ES-I3 (cell line): ENCODE results near the gene TNFSF8.

Source experiments
- H3K36me3 ChIP-seq: 2 replicates; pipeline ENCODE4 v1.6.1; 2013; ENCODE audit warnings: mild to moderate bottlenecking, low read length, control low read depth, moderate library complexity; ENCODE audit not compliant: insufficient read depth
- H3K4me1 ChIP-seq: 2 replicates; pipeline ENCODE4 v1.6.1; 2013; ENCODE audit warnings: mild to moderate bottlenecking, control low read depth, low read length; ENCODE audit not compliant: insufficient read depth
- H3K9ac ChIP-seq: 2 replicates; pipeline ENCODE4 v1.6.1; 2013; ENCODE audit warnings: low read depth, mild to moderate bottlenecking, low read length, moderate library complexity
- H3K9me3 ChIP-seq: 2 replicates; pipeline ENCODE4 v1.6.1; 2013; ENCODE audit warnings: mild to moderate bottlenecking, low read length, moderate library complexity; ENCODE audit not compliant: control insufficient read depth, insufficient read depth

The TNFSF8 gene

GRCh38 chr9:114925672-114926071 lies 4.7 kb downstream of the TNFSF8 start:
- Histone ChIP-seq H3K36me3 (no peaks in the 10 kb centered on the region), H3K4me1 (peaks cover 7% of the 10 kb centered on the region; the same call in 1 of the 2 replicates), H3K9me3 (no peaks in the 10 kb centered on the region), H3K9ac (no peak overlapping the region)

DNA sequence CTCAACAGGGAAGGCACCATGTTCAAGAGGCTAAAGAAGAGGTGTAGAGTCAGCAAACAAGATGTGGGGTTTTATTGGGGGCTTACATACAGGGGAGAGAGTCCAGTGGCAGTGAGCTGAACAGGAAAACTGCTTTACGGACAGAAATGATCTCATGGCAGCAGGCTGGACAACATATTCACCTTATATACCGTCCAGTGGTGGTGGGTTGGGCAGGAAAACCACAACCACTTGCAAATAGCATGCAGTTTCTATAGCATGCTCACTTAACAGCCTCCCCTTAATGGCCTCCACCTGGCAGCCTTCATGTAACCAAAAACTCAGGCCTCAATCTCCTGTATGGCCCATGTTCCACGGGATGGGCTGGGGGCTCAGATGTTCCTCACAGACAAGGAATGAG lies 5.4 kb downstream of the TNFSF8 start:
- Histone ChIP-seq H3K36me3 (no peaks in the 10 kb centered on the region), H3K4me1 (peaks cover 7% of the 10 kb centered on the region; the same call in 1 of the 2 replicates), H3K9me3 (no peaks in the 10 kb centered on the region), H3K9ac (no peak overlapping the region)

GRCh38 chr9:114924327-114924726 lies 6.1 kb downstream of the TNFSF8 start:
- no peaks in the 10 kb centered on the region for H3K9me3 ChIP-seq
- H3K4me1 ChIP-seq, result peaks cover 7% of the 10 kb centered on the region; the same call in 1 of the 2 replicates
- H3K9ac ChIP-seq, result no peak overlapping the region
- no peaks in the 10 kb centered on the region for H3K36me3 ChIP-seq

DNA sequence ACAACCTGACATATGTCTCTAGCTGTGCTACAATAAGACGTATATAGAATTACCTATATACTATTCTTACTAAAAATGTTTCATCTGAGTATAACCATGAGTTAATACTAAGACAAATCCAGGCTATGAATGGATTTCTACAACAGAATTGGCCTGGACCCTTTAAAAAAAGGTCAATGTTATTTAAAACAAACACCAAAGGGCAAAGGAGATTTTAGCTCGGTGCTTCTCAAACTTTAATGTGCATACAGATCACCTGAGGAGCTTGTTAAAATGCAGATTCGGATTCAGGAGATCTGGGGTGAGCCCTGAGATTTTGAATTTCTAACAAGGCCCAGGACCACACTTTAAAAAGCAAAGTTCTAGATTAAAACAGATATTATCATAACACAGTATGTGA lies 6.5 kb downstream of the TNFSF8 start:
- H3K36me3 ChIP-seq, result no peaks in the 10 kb centered on the region
- H3K4me1 ChIP-seq, result peaks cover 7% of the 10 kb centered on the region; the same call in 1 of the 2 replicates
- H3K9me3 ChIP-seq, result no peaks in the 10 kb centered on the region
- H3K9ac ChIP-seq, result no peak overlapping the region

GRCh38 chr9:114921171-114921570 lies 9.2 kb downstream of the TNFSF8 start:
- H3K4me1 ChIP-seq, result peaks cover 7% of the 10 kb centered on the region; the same call in 1 of the 2 replicates
- H3K36me3 ChIP-seq, result no peaks in the 10 kb centered on the region
- H3K9ac ChIP-seq, result no peak overlapping the region
- H3K9me3 ChIP-seq, result no peaks in the 10 kb centered on the region

DNA sequence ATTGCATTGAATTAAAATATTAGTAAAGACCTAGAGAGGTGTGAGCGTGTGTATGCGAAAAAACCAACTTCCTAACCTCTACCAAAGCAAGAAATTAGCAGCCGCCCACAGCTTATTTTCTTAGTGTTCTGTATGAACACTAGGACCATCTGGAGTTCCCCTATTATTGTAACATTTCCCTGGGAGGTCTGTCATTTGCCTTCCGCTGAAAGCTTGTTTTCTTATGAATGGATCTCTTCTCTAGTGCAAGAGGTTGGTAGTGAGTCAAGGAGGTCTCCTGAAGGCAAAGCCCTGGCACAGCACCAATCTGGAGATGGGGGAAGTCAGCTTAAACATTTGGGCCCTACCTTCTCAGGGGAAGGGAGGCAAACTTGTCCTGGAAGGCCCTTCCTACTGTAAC lies 10.8 kb downstream of the TNFSF8 start:
- Histone ChIP-seq H3K9ac (no peak overlapping the region), H3K9me3 (no peaks in the 10 kb centered on the region), H3K4me1 (no peaks in the 10 kb centered on the region), H3K36me3 (no peaks in the 10 kb centered on the region)

DNA sequence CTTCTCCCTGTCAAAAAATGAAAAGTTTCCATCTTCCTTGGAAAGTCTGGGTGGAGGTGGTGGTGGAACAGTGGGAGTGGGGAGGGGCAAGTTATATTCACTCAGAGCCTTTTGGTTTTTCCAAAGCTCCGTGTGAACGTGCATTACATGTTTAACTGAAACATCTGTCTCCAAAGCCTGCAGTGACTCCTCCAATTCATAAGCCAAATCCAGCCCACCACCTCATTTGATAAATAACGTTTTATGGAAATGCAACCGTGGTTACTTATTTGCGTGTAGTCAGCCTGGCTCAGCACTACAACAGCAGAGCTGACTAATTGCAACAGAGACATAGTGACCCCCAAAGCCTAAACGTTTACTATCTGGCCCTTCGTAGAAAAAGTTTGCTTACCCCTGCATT lies 13.9 kb downstream of the TNFSF8 start:
- no peaks in the 10 kb centered on the region for H3K36me3 ChIP-seq
- H3K4me1 ChIP-seq, result no peaks in the 10 kb centered on the region
- no peak overlapping the region for H3K9ac ChIP-seq
- no peaks in the 10 kb centered on the region for H3K9me3 ChIP-seq

DNA sequence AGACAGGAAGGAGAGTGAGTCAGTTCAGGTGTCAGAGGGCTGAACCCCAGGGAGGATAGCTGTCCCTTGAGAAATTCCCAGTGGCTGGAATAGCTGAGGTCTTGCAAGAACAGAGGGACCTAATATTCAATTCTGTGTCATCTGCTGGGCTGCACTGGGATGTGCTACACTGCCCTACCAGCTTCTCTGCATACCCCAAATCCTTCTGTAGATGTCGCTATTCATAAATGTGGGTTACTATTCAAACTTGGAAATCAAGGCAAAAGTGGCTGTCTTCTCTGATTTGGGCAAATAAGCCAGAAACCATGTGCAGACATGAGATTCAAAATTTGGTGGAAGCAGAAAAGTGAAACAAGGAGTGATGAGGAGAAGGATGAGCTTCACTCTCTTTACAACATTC lies 16.3 kb downstream of the TNFSF8 start:
- Histone ChIP-seq H3K36me3 (no peaks in the 10 kb centered on the region), H3K4me1 (peaks cover 2% of the 10 kb centered on the region), H3K9ac (no peak overlapping the region), H3K9me3 (no peaks in the 10 kb centered on the region)

DNA sequence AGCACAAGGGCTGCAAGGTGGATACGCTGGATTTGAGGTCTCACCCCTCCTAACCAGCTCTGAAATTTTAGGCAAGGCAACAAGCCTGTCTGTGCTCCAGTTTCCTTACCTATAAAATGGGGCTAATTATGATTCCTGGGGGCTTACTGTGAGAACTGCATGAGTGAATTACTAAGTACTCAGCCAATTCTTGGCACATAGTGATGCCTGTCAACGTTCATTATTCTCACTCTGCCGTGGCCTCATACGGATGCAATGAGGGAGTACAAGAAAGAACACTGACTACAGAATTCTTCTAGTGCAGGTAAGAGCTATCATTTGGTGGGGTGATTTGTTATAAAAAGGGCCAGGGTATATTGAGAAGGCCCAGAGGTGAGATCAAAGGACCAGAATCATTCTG lies 16.7 kb downstream of the TNFSF8 start:
- Histone ChIP-seq H3K36me3 (no peaks in the 10 kb centered on the region), H3K4me1 (peaks cover 7% of the 10 kb centered on the region), H3K9me3 (no peaks in the 10 kb centered on the region)

GRCh38 chr9:114913217-114913616 lies 17.2 kb downstream of the TNFSF8 start:
- Histone ChIP-seq H3K9ac (no peak overlapping the region), H3K9me3 (no peaks in the 10 kb centered on the region), H3K36me3 (no peaks in the 10 kb centered on the region), H3K4me1 (peaks cover 12% of the 10 kb centered on the region)

More for the DNA sequence above, 16.7 kb downstream of the TNFSF8 start:
- no peak overlapping the region for H3K9ac ChIP-seq

GRCh38 chr9:114911167-114911821 lies 19.1 kb downstream of the TNFSF8 start:
- H3K4me1 ChIP-seq, result peaks cover 24% of the 10 kb centered on the region
- no peaks in the 10 kb centered on the region for H3K9me3 ChIP-seq
- H3K36me3 ChIP-seq, result no peaks in the 10 kb centered on the region
- no peak overlapping the region for H3K9ac ChIP-seq

DNA sequence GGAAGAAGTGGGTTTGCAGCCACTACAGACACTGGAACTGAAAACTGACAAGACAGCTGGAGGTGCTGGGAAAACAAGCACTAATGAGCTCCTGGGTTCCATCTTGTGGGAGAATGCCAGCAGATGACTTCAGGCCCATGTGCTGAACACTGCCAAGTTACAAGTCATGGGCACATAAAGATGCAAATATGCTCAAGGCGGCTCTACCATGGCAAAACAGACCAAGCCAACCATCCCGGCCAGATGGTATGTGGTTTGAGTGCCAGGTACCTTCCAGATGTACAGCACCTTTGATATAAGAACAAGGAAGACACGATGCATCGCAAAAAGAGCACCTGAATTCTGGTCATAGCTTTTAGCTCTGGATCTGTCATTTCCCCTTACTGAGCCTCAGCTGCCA lies 19.9 kb downstream of the TNFSF8 start:
- Histone ChIP-seq H3K9me3 (no peaks in the 10 kb centered on the region), H3K36me3 (no peaks in the 10 kb centered on the region), H3K4me1 (peaks cover 24% of the 10 kb centered on the region), H3K9ac (no peak overlapping the region)

- Histone ChIP-seq H3K9me3 (no peaks in the 10 kb centered on the region), H3K36me3 (no peaks in the 10 kb centered on the region), H3K4me1 (peaks cover 24% of the 10 kb centered on the region), H3K9ac (no peak overlapping the region)
Measured at GRCh38 chr9:114909661-114910060, 20.7 kb downstream of the TNFSF8 start.

DNA sequence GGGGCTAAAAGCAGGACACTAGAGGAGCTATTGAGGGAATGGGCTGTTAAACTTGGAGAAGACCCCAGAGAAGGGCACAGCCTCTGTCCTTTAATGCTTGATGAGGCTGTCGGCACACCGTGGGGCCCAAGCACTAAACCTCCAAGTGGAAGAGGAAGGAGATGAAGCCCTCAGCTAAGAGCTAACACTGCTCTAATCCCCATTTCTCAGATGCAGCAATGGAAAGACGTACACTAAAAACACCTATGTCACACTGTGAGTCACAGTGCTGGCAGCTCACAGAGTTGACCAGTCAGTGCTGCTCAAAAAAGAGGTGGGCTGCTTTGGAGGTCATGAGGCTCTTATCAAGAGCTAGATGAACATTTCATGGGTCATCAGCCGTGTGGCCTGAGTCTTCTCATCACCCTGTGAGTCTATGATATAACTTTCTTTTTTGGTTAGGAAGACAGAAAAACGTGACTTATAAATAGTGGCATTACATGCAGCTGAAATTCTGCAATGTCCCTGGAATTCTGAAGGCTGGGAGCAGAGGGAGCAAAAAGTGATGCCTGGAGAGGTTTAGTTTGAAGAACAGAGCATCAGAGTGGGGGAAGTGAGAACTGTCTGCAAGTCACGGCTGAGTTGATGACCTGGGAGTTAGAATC lies 21.5 kb downstream of the TNFSF8 start:
- Histone ChIP-seq H3K4me1 (peaks cover 24% of the 10 kb centered on the region), H3K36me3 (no peaks in the 10 kb centered on the region), H3K9ac (no peak overlapping the region), H3K9me3 (no peaks in the 10 kb centered on the region)

GRCh38 chr9:114908104-114908622 lies 22.2 kb downstream of the TNFSF8 start:
- Histone ChIP-seq H3K9ac (no peak overlapping the region), H3K36me3 (no peaks in the 10 kb centered on the region), H3K4me1 (peaks cover 24% of the 10 kb centered on the region), H3K9me3 (no peaks in the 10 kb centered on the region)
